Measurements from ENCODE around the gene FANCE.
A peak's percentile ranks its signal among the peaks of the same experiment; 100 is the strongest.

FANCE gene

GRCh38 chr6:35497571-35498421, 45.7 kb downstream of the FANCE start:
- TF ChIP-seq CTCF (IDR thresholded peaks at IDR 0.05; ENCODE audit: insufficient read depth, low read depth, low read length, missing control alignments), result peak; percentile 5
- peak overlapping the region; percentile 67 for H3K4me3 ChIP-seq (ENCODE audit: low read length)
- DNase-seq (ENCODE audit: low read depth), result peak; percentile 60

- no peak for TF ChIP-seq CTCF (IDR thresholded peaks at IDR 0.05; ENCODE audit: insufficient read depth, low read depth, low read length, missing control alignments)
- no peak for DNase-seq (ENCODE audit: low read depth)
- H3K4me3 ChIP-seq (ENCODE audit: low read length), result peak overlapping the region; percentile 67
These were observed 46.4 kb downstream of the FANCE start for GRCh38 chr6:35498422-35499067.

- no peak for DNase-seq (ENCODE audit: low read depth)
- no peak for TF ChIP-seq CTCF (IDR thresholded peaks at IDR 0.05; ENCODE audit: insufficient read depth, low read depth, low read length, missing control alignments)
- H3K4me3 ChIP-seq (ENCODE audit: low read length), result no peak overlapping the region
These were observed 47.2 kb downstream of the FANCE start for GRCh38 chr6:35499372-35499771.

DNA sequence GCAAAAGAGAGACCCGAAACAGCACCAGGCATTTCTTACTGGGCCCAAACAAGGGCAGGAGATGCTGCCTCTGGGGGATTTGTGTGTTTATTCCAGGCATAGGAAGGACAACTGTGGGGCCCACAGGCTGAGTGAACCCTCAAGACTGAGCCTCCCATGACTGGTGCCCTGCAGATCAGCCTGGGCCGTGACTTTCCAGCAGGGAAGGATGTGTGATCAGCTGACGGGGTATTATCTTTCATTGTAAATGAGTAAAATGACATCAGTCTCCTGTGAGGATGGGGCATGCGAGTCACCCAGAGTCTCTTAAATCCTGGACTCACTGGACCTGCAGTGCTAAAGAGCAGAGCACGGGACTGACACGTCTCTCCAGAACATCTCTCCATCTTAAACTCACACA, 48.6 kb downstream of the FANCE start:
- no peak overlapping the region for H3K4me3 ChIP-seq (ENCODE audit: low read length)
- no peak for TF ChIP-seq CTCF (IDR thresholded peaks at IDR 0.05; ENCODE audit: insufficient read depth, low read depth, low read length, missing control alignments)
- peak; percentile 63 for DNase-seq (ENCODE audit: low read depth)

DNA sequence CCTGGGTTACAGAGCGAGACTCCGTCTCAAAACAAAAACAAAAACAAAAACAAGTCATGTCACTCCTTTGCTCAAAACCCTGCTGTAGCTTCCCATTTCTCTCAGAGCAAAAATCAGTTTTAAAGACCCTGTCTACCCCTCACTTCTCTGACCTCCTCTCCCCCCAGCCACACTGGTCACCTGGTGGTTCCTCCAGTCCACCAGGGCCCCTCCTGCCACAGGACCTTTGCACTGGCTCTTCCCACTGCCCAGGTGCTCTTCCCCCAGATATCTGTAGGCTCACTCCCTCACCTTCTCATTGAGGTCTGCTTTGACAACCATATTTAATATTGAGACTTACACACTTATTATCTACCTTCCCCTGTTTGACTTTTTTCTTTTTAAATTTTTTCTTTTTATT, 49.6 kb downstream of the FANCE start:
- no peak for TF ChIP-seq CTCF (IDR thresholded peaks at IDR 0.05; ENCODE audit: insufficient read depth, low read depth, low read length, missing control alignments)
- H3K4me3 ChIP-seq (ENCODE audit: low read length), result no peak overlapping the region
- DNase-seq (ENCODE audit: low read depth), result no peak

DNA sequence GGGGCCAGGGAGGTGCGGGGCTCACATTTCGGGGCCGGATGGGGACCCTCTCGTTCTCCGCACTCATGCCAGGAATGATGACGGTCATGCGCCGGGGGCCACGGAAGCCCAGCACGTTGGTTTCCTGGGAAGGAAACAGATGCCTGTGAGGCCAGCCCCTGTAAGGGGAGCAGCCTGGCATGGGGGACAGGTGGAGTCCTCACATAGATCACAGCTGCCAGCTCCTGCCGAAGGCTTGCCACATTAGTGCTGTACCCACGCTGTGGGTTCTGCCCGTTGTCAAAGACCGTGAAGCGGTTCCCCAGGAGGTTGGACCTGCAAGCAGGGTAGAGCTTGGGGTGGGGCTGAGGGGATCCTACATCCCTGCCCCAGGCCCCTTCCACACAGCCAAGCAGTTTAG, 51.4 kb downstream of the FANCE start:
- no peak for DNase-seq (ENCODE audit: low read depth)
- no peak for TF ChIP-seq CTCF (IDR thresholded peaks at IDR 0.05; ENCODE audit: insufficient read depth, low read depth, low read length, missing control alignments)
- H3K4me3 ChIP-seq (ENCODE audit: low read length), result no peak overlapping the region

Data from epithelial cell of esophagus (primary cell).